ENCODE measurements around the gene IQCH.
"Not testable (repeated sequence)": the region's sequence is repeated elsewhere in the genome, so short reads cannot be mapped to it uniquely, and the experiment has no call there.

The IQCH gene

DNA sequence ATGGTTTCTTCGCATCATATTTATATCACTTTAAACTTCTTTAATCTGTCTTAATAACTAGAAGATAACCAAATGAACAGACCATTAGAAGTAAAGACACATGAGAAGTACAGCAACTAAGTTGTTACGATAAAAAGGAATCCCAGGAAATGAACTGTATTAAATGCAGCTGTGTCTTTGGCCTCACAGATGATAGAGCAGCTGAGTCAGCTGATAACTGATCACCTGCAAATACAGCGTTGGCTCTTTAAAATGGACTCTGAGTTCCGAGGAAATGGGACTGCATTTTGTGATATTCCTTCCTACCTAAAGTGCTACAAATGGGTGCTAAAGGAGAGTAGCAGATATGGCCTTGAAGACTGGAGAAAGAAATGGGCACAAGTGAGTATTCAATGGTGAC lies 145.3 kb downstream of the IQCH start:
- no peak for DNase-seq

GRCh38 chr15:67400890-67401289 lies 146.3 kb downstream of the IQCH start:
- no peak for DNase-seq

DNA sequence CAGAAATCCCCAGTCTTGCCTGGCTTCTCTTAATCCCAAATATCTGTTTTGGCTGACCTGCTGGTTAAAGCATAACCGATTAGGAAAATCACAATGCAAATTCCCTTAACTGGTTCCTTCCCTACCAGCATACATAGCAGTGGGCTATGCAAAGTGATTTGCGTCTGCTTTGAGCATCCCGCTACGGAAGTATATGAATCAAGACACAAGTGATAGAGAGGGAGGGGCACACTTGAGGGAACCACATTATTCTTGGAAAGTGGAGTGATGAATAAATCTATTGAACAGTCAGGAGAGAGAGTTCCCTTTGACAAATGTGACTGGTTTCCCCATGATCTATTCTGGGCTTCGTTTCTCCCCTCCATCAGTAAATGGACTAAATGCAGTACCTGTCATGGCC lies 146.8 kb downstream of the IQCH start:
- no peak for DNase-seq

GRCh38 chr15:67403428-67404154 lies 149.0 kb downstream of the IQCH start:
- DNase-seq = no peak

- DNase-seq = no peak
These were observed 150.9 kb downstream of the IQCH start for GRCh38 chr15:67405208-67406191.

- DNase-seq = no peak
These were observed 151.8 kb downstream of the IQCH start for GRCh38 chr15:67406257-67406861.

DNA sequence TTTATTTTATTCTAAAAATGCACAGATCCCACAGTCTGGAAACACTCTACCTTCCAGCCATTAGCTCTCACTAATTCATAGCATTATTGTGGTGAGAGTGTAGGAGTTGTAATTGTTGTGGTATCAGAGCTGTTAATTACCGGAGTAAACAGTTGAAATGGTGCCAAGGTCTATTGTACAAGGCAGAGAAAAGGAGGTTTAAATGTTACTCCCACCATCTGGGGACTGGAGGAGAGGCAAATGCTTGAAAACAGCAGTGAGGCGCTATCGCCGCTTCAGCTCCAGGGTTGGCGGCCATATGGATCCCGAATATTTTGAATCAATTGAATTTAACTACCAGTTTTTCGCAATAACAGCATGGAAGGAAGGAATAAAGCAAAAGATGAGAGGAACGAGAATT lies 153.2 kb downstream of the IQCH start:
- DNase-seq = no peak

DNA sequence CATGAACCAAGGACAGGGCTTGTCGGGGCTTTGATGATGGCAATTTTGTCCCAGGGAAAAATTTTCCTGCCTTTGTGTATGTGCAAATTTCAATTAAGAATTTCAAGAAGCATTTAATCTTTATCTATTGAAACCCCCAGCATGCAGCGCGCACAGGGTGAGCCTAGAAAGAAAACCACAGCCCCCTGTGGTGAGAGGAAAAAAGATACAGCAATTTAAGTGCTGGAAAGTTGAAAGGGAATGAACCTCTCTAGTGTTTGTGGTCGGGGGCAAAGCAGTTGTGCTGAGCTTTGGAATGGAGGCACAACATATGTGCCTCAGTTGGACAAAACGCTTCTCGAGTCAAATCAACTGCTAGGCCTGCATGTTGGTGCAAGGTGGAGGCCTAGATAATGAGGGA lies 154.6 kb downstream of the IQCH start:
- no peak for DNase-seq

DNA sequence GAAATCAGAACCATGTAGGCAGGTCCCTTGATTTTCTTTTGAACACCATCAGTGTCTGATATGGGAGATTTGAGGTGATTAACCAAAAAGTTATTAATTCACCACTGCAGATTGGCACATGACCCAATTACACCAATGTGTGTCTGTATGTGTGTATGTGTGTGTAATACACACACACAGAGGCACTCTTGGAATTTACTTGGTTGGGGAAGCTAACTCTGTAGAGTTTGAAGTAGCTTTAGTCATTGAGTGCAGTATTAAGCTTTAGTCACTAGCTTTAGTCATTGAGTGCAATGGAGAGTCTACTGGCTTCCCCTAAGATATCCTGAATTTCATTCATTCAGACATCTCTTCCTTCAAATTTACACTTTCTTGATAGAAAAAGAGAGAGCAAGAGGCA lies 156.9 kb downstream of the IQCH start:
- DNase-seq = no peak

GRCh38 chr15:67413770-67414390 lies 159.3 kb downstream of the IQCH start:
- no peak for DNase-seq

GRCh38 chr15:67415181-67415580 lies 160.6 kb downstream of the IQCH start:
- no peak for DNase-seq

- DNase-seq = no peak
These were observed 162.3 kb downstream of the IQCH start for GRCh38 chr15:67416891-67417290.

DNA sequence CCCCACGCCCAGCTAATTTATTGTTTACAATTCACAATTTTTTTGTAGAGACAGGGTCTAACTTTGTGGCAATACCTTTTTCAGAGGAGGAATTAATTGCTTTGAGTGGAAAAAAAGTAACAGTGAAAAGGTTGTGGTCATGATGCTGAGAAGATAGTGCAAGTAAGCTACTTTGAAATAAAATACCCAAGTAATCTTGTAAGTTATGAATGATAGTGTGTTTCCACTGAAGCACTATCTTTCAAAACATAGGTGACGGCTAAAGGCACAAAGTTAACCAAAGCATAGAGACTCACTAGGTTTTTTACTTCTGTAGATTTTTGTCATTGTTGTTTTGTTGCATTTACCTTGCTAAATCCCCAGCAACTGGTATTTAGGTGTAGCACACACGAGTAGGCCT lies 165.1 kb downstream of the IQCH start:
- DNase-seq = no peak

GRCh38 chr15:67420137-67420536 lies 165.6 kb downstream of the IQCH start:
- no peak for DNase-seq

GRCh38 chr15:67421105-67421504 lies 166.5 kb downstream of the IQCH start:
- no peak for DNase-seq

GRCh38 chr15:67422296-67422695 lies 167.7 kb downstream of the IQCH start:
- no peak for DNase-seq

- DNase-seq = no peak
These were observed 179.0 kb downstream of the IQCH start for GRCh38 chr15:67433495-67434099.

- DNase-seq = not testable (repeated sequence)
These were observed 182.0 kb downstream of the IQCH start for GRCh38 chr15:67436351-67437250.

- DNase-seq = no peak
These were observed 189.5 kb downstream of the IQCH start for GRCh38 chr15:67444100-67444499.

DNA sequence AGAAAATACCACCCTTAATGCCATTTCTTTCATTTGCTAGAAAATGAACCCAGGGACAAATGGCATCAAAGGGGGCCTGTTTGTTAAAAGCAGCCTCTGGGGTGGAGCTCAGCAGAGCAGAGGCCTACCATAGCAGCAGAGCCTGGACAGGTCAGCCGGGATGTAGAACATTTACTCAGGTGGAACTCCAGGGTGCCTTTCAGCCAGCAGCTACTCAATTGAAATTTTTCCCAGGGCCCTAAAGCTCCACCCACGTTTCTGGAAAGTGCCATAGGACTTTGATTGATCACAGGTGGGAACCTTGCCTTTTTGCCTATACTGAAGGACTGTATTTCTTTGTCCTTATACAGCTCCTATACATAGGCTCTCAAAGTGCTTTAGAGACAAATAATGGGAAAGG lies 191.9 kb downstream of the IQCH start:
- DNase-seq = no peak

- not testable (repeated sequence) for DNase-seq
These were observed 193.8 kb downstream of the IQCH start for GRCh38 chr15:67448372-67448771.

- not testable (repeated sequence) for DNase-seq
These were observed 199.1 kb downstream of the IQCH start for GRCh38 chr15:67453703-67454102.

All from effector CD8-positive, alpha-beta T cell (primary cell).